ENCODE measurements around the gene PLCB3. TPM values are rescaled to one million over a fixed set of nuclear protein-coding genes. Genes with fewer than 3 reads are reported as not detected.

PLCB3 gene
- total and polyA plus RNA-seq, 2 experiments from 2014 or later = 28.1 to 103 TPM

GRCh38 chr11:64287676-64288352, 36.5 kb downstream of the PLCB3 start:
- no peak for DNase-seq (ENCODE audit: low spot score)
- no peak overlapping the region for H3K4me2 ChIP-seq
- H3K79me2 ChIP-seq (replicated peaks; ENCODE audit: insufficient read depth) = no peaks in the 10 kb centered on the region
- no peak overlapping the region for H2AFZ ChIP-seq
- H4K20me1 ChIP-seq (replicated peaks; ENCODE audit: insufficient read depth) = no peaks in the 10 kb centered on the region
- H3K27me3 ChIP-seq (ENCODE audit: insufficient read depth) = peaks cover 50% of the 10 kb centered on the region
- Mint-ChIP-seq H3K9me3 (no peaks in the 10 kb centered on the region; the same call in 1 of the 3 replicates), H3K27me3 (ENCODE audit: insufficient read depth, low read depth, poor library complexity) (peaks cover 45% of the 10 kb centered on the region), H3K27ac (no peak overlapping the region), H3K36me3 (ENCODE audit: low read depth) (no peaks in the 10 kb centered on the region; the same call in 2 of the 3 replicates), H3K4me3 (no peak overlapping the region), H3K4me1 (peaks cover 11% of the 10 kb centered on the region)
- H3K36me3 ChIP-seq (ENCODE audit: insufficient read depth) = no peaks in the 10 kb centered on the region
- no peaks in the 10 kb centered on the region for H3K9me2 ChIP-seq (ENCODE audit: insufficient read depth)
- H3K27ac ChIP-seq (ENCODE audit: low read depth) = no peak overlapping the region
- H3F3A ChIP-seq (replicated peaks; ENCODE audit: low read depth) = peaks cover 13% of the 10 kb centered on the region; the same call in 1 of the 2 replicates
- H3K4me1 ChIP-seq (ENCODE audit: insufficient read depth) = peaks cover 8% of the 10 kb centered on the region
- no peak for ATAC-seq
- H3K4me3 ChIP-seq = no peak overlapping the region
- TF ChIP-seq REST (IDR thresholded peaks at IDR 0.05; ENCODE audit: unreplicated experiment) (no peak), CTCF (conservative IDR thresholded peaks at IDR 0.05; ENCODE audit: low read depth in 2 of 2) (no peak), POLR2AphosphoS5 (IDR thresholded peaks at IDR 0.05; ENCODE audit: low read depth) (no peak), ZNF331 (CRISPR knock-in tag; IDR thresholded peaks at IDR 0.05; ENCODE audit: low read depth) (no peak), CREB1 (CRISPR knock-in tag; IDR thresholded peaks at IDR 0.05; ENCODE audit: low read depth) (no peak)

GRCh38 chr11:64288353-64288750, 37.0 kb downstream of the PLCB3 start:
- no peak for DNase-seq (ENCODE audit: low spot score)
- H2AFZ ChIP-seq = no peak overlapping the region
- H3K27ac Mint-ChIP-seq = no peak overlapping the region
- peaks cover 1% of the 10 kb centered on the region; the same call in 1 of the 2 replicates for H4K20me1 ChIP-seq (replicated peaks; ENCODE audit: insufficient read depth)
- peaks cover 55% of the 10 kb centered on the region for H3K27me3 ChIP-seq (ENCODE audit: insufficient read depth)
- no peaks in the 10 kb centered on the region for H3K9me2 ChIP-seq (ENCODE audit: insufficient read depth)
- ATAC-seq = no peak
- no peaks in the 10 kb centered on the region for H3K79me2 ChIP-seq (replicated peaks; ENCODE audit: insufficient read depth)
- H3K4me3 Mint-ChIP-seq = no peak overlapping the region
- peaks cover 13% of the 10 kb centered on the region; the same call in 1 of the 2 replicates for H3F3A ChIP-seq (replicated peaks; ENCODE audit: low read depth)
- H3K9me3 Mint-ChIP-seq = no peaks in the 10 kb centered on the region; the same call in 1 of the 3 replicates
- no peaks in the 10 kb centered on the region; the same call in 2 of the 3 replicates for H3K36me3 Mint-ChIP-seq (ENCODE audit: low read depth)
- no peak overlapping the region for H3K4me3 ChIP-seq
- peaks cover 11% of the 10 kb centered on the region for H3K4me1 Mint-ChIP-seq
- H3K27me3 Mint-ChIP-seq (ENCODE audit: insufficient read depth, low read depth, poor library complexity) = peaks cover 50% of the 10 kb centered on the region
- no peak overlapping the region for H3K27ac ChIP-seq (ENCODE audit: low read depth)
- H3K36me3 ChIP-seq (ENCODE audit: insufficient read depth) = no peaks in the 10 kb centered on the region
- H3K4me1 ChIP-seq (ENCODE audit: insufficient read depth) = peaks cover 8% of the 10 kb centered on the region
- H3K4me2 ChIP-seq = no peak overlapping the region
- TF ChIP-seq ZNF462 (CRISPR knock-in tag; IDR thresholded peaks at IDR 0.05) = no peak
- no peak for TF ChIP-seq ETS1 (IDR thresholded peaks at IDR 0.05)
- no peak for TF ChIP-seq STAT1 (IDR thresholded peaks at IDR 0.05; ENCODE audit: unreplicated experiment)
